ENCODE results near the gene SPDEF. TPM values are rescaled to one million over a fixed set of nuclear protein-coding genes. Genes with fewer than 3 reads are reported as not detected.

The SPDEF gene
- total and polyA plus RNA-seq, 2 of the 13 experiments (the other 11 are each of a cell fraction or from before 2014, with no cell fraction given) = not detected

DNA sequence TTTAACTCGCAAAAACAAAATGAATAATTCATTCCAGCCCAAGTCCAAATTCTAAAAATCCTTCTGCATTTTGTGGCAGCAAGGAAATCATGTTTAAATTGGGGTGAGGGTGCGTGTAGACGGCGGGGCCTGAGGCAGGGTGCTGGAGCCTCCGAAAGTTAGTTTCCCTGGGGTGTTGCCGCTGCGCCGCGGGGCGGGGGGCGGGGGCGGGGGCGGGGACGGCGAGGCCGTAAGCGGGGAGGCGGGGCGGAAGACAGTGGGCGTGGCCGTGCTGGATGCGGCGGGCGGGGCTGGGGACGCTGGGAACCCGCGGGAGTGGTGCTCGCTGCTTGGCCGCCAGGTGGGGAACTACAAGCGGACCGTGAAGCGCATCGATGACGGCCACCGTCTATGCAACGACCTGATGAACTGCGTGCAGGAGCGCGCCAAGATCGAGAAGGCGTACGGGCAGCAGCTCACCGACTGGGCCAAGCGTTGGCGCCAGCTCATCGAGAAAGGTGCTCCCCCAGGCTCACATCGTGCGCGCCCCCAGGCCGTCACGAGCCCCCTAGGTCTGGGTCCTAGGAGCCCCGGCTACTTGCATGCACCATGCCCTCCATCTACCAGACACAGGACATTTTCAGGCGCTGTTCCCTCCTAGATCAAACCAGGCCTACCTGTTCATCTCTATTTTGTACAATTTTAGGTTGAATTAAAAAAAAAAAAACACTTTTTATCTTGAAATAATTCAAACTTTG lies 29.0 kb downstream of the SPDEF start (continued):
- TF ChIP-seq, protein P1, sequence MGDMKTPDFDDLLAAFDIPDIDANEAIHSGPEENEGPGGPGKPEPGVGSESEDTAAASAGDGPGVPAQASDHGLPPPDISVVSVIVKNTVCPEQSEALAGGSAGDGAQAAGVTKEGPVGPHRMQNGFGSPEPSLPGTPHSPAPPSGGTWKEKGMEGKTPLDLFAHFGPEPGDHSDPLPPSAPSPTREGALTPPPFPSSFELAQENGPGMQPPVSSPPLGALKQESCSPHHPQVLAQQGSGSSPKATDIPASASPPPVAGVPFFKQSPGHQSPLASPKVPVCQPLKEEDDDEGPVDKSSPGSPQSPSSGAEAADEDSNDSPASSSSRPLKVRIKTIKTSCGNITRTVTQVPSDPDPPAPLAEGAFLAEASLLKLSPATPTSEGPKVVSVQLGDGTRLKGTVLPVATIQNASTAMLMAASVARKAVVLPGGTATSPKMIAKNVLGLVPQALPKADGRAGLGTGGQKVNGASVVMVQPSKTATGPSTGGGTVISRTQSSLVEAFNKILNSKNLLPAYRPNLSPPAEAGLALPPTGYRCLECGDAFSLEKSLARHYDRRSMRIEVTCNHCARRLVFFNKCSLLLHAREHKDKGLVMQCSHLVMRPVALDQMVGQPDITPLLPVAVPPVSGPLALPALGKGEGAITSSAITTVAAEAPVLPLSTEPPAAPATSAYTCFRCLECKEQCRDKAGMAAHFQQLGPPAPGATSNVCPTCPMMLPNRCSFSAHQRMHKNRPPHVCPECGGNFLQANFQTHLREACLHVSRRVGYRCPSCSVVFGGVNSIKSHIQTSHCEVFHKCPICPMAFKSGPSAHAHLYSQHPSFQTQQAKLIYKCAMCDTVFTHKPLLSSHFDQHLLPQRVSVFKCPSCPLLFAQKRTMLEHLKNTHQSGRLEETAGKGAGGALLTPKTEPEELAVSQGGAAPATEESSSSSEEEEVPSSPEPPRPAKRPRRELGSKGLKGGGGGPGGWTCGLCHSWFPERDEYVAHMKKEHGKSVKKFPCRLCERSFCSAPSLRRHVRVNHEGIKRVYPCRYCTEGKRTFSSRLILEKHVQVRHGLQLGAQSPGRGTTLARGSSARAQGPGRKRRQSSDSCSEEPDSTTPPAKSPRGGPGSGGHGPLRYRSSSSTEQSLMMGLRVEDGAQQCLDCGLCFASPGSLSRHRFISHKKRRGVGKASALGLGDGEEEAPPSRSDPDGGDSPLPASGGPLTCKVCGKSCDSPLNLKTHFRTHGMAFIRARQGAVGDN (CRISPR knock-in tag; IDR thresholded peaks at IDR 0.05) = peak; percentile 85
- TF ChIP-seq ERF (CRISPR knock-in tag; IDR thresholded peaks at IDR 0.05) (peak; percentile 74; the same call in 1 of the 2 replicates), HOXA3 (CRISPR knock-in tag; IDR thresholded peaks at IDR 0.05) (peak; percentile 89; the same call in 1 of the 2 replicates), NFKB2 (CRISPR knock-in tag; IDR thresholded peaks at IDR 0.05; ENCODE audit: borderline replicate concordance) (peak; percentile 55; the same call in 1 of the 2 replicates), ZSCAN29 (CRISPR knock-in tag; conservative IDR thresholded peaks at IDR 0.05) (peak; percentile 95), ZSCAN31 (CRISPR knock-in tag; IDR thresholded peaks at IDR 0.05; ENCODE audit: low read depth) (peak; percentile 62; the same call in 1 of the 2 replicates), ZNF543 (CRISPR knock-in tag; IDR thresholded peaks at IDR 0.05) (no peak), ZFP41 (CRISPR knock-in tag; IDR thresholded peaks at IDR 0.05; ENCODE audit: borderline replicate concordance) (no peak), TEAD3 (CRISPR knock-in tag; optimal IDR thresholded peaks at IDR 0.05; ENCODE audit: borderline replicate concordance) (peak; percentile 69), ESRRA (CRISPR knock-in tag; IDR thresholded peaks at IDR 0.05; ENCODE audit: low read depth) (peak; percentile 43; the same call in 1 of the 2 replicates), ZNF570 (CRISPR knock-in tag; IDR thresholded peaks at IDR 0.05; ENCODE audit: borderline replicate concordance) (no peak), ATF1 (CRISPR knock-in tag; IDR thresholded peaks at IDR 0.05) (no peak)
- TF ChIP-seq, protein P2, sequence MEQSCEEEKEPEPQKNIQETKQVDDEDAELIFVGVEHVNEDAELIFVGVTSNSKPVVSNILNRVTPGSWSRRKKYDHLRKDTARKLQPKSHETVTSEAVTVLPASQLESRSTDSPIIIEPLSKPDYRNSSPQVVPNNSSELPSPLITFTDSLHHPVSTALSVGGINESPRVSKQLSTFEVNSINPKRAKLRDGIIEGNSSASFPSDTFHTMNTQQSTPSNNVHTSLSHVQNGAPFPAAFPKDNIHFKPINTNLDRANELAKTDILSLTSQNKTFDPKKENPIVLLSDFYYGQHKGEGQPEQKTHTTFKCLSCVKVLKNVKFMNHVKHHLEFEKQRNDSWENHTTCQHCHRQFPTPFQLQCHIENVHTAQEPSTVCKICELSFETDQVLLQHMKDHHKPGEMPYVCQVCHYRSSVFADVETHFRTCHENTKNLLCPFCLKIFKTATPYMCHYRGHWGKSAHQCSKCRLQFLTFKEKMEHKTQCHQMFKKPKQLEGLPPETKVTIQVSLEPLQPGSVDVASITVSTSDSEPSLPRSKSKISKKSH (CRISPR knock-in tag; IDR thresholded peaks at IDR 0.05; ENCODE audit: borderline replicate concordance) = peak; percentile 86
- TF ChIP-seq, protein P3, sequence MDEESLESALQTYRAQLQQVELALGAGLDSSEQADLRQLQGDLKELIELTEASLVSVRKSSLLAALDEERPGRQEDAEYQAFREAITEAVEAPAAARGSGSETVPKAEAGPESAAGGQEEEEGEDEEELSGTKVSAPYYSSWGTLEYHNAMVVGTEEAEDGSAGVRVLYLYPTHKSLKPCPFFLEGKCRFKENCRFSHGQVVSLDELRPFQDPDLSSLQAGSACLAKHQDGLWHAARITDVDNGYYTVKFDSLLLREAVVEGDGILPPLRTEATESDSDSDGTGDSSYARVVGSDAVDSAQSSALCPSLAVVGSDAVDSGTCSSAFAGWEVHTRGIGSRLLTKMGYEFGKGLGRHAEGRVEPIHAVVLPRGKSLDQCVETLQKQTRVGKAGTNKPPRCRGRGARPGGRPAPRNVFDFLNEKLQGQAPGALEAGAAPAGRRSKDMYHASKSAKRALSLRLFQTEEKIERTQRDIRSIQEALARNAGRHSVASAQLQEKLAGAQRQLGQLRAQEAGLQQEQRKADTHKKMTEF (CRISPR knock-in tag; IDR thresholded peaks at IDR 0.05) = peak; percentile 52; the same call in 1 of the 2 replicates
- TF ChIP-seq, protein P4, sequence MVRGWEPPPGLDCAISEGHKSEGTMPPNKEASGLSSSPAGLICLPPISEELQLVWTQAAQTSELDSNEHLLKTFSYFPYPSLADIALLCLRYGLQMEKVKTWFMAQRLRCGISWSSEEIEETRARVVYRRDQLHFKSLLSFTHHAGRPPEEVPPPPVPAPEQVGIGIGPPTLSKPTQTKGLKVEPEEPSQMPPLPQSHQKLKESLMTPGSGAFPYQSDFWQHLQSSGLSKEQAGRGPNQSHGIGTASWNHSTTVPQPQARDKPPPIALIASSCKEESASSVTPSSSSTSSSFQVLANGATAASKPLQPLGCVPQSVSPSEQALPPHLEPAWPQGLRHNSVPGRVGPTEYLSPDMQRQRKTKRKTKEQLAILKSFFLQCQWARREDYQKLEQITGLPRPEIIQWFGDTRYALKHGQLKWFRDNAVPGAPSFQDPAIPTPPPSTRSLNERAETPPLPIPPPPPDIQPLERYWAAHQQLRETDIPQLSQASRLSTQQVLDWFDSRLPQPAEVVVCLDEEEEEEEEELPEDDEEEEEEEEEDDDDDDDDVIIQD (CRISPR knock-in tag; IDR thresholded peaks at IDR 0.05; ENCODE audit: low read depth) = no peak
- TF ChIP-seq, protein P5, sequence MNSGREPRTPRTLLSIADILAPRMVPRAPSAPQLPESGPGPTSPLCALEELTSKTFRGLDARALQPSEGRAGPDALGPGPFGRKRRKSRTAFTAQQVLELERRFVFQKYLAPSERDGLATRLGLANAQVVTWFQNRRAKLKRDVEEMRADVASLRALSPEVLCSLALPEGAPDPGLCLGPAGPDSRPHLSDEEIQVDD (CRISPR knock-in tag; IDR thresholded peaks at IDR 0.05; ENCODE audit: borderline replicate concordance) = 0 out of 2 replicates have a peak, but pooled peaks have one; percentile 74
- TF ChIP-seq, protein P6, sequence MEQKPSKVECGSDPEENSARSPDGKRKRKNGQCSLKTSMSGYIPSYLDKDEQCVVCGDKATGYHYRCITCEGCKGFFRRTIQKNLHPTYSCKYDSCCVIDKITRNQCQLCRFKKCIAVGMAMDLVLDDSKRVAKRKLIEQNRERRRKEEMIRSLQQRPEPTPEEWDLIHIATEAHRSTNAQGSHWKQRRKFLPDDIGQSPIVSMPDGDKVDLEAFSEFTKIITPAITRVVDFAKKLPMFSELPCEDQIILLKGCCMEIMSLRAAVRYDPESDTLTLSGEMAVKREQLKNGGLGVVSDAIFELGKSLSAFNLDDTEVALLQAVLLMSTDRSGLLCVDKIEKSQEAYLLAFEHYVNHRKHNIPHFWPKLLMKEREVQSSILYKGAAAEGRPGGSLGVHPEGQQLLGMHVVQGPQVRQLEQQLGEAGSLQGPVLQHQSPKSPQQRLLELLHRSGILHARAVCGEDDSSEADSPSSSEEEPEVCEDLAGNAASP (CRISPR knock-in tag; IDR thresholded peaks at IDR 0.05; ENCODE audit: borderline replicate concordance) = peak; percentile 48; the same call in 1 of the 2 replicates

Data from HepG2 (cell line).